HL-60 (cell line): ENCODE results near the gene ZP3.
"Not testable (repeated sequence)": the region's sequence is repeated elsewhere in the genome, so short reads cannot be mapped to it uniquely, and the experiment has no call there.

Experiments used
- TF ChIP-seq, protein P1 (sequence below): IDR thresholded peaks from one replicate; pipeline ENCODE4 v1.5.1; 2011; ENCODE audit warnings: low read length, control low read depth, inconsistent platforms; ENCODE audit not compliant: insufficient read depth
- TF ChIP-seq, protein P2 (sequence below): IDR thresholded peaks from 2 replicates; pipeline ENCODE4 v1.6.1; 2012; ENCODE audit warnings: low read depth; ENCODE audit not compliant: insufficient replicate concordance

DNA sequence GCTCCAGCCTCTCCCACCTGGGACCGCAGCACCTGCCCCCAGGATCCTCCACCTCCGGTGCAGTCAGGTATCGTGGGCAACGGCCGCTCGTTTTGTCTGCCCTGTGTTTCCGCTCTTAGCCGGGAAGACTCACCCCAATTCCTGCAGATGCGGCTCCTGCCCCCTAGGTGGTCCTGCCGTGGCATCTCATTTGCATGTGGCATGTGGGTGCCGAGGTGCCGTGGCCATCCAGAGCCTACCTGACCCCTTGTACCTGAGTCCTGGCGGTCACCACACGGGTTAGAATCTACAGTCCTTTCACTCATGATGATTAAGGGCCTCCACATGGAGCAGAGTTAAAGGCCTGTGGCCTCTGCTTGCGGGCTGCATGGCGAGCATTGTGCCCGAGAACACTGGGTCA, 58.3 kb downstream of the ZP3 start:
- TF ChIP-seq, protein P1, sequence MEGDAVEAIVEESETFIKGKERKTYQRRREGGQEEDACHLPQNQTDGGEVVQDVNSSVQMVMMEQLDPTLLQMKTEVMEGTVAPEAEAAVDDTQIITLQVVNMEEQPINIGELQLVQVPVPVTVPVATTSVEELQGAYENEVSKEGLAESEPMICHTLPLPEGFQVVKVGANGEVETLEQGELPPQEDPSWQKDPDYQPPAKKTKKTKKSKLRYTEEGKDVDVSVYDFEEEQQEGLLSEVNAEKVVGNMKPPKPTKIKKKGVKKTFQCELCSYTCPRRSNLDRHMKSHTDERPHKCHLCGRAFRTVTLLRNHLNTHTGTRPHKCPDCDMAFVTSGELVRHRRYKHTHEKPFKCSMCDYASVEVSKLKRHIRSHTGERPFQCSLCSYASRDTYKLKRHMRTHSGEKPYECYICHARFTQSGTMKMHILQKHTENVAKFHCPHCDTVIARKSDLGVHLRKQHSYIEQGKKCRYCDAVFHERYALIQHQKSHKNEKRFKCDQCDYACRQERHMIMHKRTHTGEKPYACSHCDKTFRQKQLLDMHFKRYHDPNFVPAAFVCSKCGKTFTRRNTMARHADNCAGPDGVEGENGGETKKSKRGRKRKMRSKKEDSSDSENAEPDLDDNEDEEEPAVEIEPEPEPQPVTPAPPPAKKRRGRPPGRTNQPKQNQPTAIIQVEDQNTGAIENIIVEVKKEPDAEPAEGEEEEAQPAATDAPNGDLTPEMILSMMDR: not testable (repeated sequence)
- TF ChIP-seq, protein P2, sequence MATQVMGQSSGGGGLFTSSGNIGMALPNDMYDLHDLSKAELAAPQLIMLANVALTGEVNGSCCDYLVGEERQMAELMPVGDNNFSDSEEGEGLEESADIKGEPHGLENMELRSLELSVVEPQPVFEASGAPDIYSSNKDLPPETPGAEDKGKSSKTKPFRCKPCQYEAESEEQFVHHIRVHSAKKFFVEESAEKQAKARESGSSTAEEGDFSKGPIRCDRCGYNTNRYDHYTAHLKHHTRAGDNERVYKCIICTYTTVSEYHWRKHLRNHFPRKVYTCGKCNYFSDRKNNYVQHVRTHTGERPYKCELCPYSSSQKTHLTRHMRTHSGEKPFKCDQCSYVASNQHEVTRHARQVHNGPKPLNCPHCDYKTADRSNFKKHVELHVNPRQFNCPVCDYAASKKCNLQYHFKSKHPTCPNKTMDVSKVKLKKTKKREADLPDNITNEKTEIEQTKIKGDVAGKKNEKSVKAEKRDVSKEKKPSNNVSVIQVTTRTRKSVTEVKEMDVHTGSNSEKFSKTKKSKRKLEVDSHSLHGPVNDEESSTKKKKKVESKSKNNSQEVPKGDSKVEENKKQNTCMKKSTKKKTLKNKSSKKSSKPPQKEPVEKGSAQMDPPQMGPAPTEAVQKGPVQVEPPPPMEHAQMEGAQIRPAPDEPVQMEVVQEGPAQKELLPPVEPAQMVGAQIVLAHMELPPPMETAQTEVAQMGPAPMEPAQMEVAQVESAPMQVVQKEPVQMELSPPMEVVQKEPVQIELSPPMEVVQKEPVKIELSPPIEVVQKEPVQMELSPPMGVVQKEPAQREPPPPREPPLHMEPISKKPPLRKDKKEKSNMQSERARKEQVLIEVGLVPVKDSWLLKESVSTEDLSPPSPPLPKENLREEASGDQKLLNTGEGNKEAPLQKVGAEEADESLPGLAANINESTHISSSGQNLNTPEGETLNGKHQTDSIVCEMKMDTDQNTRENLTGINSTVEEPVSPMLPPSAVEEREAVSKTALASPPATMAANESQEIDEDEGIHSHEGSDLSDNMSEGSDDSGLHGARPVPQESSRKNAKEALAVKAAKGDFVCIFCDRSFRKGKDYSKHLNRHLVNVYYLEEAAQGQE: not testable (repeated sequence)
